ENCODE measurements around the gene ZDHHC13.

The ZDHHC13 gene

GRCh38 chr11:19116971-19117759, at the start of gene ZDHHC13:
Gene ZDHHC13 (plus strand): TSS chr11:19117168. CDS start chr11:19117250, 82 bp downstream.
- peak; percentile 97 for DNase-seq

DNA sequence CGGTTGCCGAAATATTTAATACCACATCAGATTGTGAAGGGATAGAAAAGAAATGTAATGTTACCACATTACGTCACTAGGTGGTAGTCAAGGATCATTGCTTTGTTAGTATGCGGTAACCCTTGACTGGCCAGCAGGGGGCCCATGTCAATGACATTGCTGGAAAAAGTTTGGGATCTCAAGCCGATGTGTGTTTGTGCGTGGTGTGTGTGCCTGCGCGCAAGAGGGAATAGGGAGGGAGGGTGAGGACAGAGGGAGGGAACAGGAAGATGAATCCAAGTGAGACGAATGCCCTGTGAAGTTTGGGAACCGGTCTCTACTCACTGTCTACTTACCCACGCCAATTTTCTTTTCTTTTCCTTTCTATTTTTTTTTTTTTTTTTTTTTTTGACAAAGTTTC, 45.7 kb upstream of the ZDHHC13 start:
- DNase-seq: peak; percentile 54

DNA sequence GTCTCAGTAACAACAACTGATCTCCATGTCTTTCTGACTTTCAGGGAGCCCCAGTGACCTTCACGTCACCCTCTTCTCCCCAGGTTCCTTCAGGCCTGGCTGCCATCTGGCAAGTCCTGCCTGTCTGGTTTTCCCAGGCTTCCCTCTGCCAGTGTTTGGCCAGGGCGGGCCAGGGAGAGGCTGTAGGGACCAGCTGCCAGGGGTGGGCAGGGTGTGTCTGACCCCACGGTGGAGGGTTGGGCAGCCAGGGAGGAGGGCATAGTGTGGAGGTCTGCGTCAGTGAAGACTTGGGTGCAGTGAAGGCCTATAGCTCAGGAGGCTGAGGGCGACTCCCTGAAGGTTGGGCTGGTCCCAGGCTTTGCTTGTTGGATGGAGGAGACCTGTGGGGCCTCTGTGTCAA, 44.5 kb upstream of the ZDHHC13 start:
- DNase-seq: no peak

- no peak for DNase-seq
Measured at GRCh38 chr11:19073454-19074415, 43.2 kb upstream of the ZDHHC13 start.

DNA sequence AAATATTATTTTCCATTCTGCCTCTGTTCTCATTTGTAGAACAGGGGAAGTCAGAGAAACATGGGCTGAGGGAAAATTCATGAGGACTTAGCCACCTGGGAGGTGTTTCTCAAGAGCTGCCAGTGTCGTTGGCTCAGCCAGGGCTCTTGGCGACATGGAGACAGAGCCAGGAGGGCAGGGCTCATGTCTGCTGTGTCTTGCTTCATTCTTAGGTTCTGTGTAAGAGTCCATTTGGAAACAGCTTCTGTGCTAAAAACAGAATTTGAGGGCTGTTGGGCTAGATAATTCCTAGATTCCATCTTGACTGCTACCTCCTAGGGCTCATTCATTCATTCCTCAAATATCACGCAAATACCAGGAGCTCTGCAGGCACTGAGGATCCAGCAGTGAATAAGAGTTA, 41.3 kb upstream of the ZDHHC13 start:
- no peak for DNase-seq

GRCh38 chr11:19076744-19077589, 40.0 kb upstream of the ZDHHC13 start:
- peak; percentile 57 for DNase-seq

DNA sequence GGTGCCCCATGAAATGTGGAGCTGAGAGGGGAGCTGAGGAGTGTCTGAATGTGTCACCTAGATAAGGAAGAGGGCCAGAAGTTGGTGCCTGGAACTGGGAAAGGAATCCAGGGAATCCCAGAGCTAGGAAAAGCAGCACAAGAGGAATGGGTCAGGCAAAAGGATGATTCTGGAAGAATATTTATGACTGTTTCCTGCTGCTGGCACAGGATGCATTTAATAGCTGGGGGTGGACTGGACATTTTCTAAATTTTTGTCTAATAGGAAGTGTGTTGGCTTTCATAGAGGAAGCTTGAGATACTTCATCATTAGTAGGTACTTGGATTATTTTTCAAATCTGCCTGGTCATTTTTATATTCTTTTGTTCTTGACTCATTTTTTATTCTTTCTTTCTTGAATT, 39.0 kb upstream of the ZDHHC13 start:
- no peak for DNase-seq

DNA sequence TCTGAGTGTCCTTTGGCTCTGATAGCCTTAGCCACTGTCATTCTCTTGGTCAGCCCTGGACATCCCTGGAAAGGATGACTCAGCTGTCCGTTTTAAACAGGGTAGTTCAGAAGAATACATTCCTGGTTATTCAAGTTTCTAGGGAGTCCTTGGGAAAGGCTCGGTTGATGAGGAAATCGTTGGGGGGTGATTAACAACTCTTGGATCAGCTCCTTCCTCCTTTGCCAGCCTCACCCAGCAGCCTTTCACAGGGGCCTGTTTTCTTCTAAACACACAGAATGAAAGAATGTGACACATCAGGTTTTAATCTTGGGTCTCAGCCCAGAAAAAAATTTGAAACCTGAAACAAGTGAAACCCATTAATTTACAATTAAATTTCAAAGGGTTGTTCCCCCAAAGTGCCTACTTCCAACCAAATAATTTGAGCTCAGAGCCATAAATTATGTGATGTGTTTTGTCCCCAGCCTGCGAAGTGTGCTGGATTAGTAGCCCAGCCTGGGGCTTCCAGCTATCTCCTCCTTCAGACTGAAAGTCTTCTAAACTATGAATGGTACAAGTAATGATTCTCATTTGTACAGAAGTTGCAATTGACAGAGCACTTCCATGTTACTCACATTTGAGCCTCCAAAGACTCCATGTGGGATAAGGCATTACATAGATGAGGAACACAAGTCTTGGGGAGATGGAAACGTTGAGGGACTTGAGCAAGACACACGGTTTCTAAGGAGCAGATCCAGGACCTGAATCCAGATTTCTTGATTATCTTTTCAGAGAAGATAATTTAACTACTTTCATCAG, 37.1 kb upstream of the ZDHHC13 start:
- no peak for DNase-seq

DNA sequence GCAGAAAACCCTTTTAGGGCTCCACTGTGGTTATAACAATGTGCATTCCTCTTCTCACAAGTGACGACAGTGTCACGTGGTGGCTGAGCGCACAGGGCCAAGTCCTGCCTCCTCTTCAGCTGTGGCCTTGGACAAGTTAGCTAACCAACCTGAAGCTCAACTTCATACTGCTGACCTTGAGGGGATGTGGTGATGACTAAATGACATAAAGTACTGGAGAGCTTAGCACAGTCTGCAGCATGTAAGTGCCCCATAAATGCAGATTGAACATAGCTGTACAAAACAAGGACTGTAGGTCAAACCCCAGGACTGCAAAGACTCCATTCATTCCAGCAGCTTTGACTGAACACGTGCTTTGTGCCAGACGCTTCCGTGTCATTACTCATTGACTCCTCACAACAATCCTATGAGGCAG, 36.4 kb upstream of the ZDHHC13 start:
- no peak for DNase-seq

GRCh38 chr11:19083166-19083565, 33.8 kb upstream of the ZDHHC13 start:
- DNase-seq: no peak

DNA sequence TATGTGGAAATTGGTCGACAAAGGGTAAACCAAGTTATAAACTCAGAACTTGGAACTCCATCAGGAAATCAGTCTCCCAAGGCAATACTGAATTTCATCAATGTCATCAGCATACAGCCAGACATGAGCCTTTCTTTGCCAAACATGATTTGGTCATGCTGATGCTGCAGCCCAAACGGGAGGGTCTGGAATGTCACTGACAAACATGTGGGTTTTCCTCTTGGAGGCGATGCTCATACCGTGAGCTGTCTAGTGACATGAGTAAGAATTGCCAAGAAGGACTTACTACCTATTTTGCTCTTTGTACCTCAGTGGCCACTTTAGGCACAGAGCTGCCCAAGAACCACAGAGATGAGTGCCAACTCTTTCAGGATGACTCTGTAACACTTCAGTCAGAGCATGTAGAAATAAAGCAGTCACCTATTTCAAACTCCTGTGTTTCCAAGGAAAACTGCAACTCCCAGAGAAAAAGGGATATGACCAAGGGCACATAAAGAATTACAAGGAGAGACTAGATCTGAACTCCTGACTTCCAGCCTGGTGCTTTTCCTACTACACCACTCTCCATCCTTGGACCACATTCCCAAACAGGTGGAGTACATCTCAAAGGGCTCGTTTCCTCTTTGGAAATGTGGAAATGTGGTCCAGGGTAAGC, 32.2 kb upstream of the ZDHHC13 start:
- no peak for DNase-seq

- DNase-seq: no peak
Measured at GRCh38 chr11:19087658-19088057, 29.3 kb upstream of the ZDHHC13 start.

- DNase-seq: no peak
Measured at GRCh38 chr11:19088791-19089190, 28.2 kb upstream of the ZDHHC13 start.

GRCh38 chr11:19089421-19089820, 27.5 kb upstream of the ZDHHC13 start:
- DNase-seq: no peak

GRCh38 chr11:19091366-19091765, 25.6 kb upstream of the ZDHHC13 start:
- no peak for DNase-seq

DNA sequence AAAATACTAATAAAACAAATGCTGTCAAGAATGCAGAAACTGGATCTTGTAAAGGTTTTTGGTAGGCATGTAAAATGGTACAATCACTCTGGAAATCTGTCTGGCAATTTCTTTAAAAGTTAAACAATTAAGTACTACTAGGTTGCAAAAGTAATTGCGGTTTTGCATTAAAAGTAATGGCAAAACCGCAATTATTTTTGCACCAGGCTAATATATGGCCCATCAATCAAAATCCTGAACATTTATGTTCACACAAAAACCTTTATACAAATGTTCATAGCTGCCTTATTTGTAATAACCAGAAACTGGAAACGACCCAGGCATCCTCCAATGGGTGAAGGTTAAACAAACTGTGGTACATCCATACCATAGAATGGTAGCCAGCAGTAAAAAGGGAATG, 24.6 kb upstream of the ZDHHC13 start:
- DNase-seq: no peak

DNA sequence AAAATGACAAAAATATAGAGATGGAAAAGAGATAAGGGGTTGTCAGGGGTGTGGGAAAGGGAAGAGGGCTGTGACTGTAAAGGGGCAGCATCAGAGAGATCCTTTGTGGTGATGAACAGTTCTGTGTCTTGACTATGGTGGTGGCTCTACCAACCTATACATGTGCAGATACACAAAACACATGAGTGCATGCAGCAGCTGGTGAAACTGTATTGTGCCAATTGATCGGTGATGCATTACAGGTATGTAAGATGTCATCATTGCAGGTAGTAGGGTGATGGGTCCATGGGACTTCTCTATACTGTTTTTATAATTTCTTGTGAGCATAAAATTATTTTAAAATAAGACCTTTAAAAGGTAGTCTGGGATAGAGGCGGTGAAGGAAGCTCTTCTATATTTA, 24.1 kb upstream of the ZDHHC13 start:
- no peak for DNase-seq

GRCh38 chr11:19093976-19094375, 23.0 kb upstream of the ZDHHC13 start:
- no peak for DNase-seq

DNA sequence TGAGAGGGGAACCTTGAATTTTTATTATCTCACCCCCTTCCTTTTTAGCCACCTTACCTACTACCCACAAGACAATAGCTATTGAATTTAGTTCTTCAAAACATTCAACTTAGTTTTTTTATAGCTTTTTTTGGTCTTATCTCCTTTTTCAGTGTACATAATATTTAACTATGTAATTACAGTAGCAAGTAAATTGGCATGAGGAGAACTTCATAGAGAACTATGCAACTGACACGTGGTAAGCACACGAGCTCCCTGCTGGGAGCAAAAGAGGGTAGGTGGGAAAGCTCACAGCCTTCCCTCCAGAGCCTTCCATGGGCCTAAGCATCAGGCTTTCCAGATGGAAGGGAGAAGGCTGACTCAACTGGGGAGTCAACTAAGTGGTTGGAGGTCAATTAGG, 22.1 kb upstream of the ZDHHC13 start:
- no peak for DNase-seq

DNA sequence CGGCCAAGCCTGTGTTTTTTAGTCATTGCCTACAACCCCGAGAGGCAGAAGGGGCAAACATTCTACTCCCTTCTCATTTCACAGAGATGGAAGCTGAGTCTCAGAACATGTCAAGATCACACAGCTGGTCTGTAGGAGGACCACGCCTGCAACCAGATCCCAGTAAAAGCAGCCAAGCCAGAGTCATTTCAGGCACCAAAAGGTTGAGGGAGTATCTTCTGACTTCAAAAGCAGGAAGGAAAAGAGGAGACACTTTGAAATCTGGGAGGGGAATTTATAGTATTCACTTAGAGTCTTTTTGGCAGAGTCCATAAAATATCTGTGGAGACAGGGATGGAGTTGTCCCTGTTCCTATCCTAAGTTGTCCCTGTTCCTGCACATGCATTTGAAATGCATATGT, 17.9 kb upstream of the ZDHHC13 start:
- DNase-seq: no peak

DNA sequence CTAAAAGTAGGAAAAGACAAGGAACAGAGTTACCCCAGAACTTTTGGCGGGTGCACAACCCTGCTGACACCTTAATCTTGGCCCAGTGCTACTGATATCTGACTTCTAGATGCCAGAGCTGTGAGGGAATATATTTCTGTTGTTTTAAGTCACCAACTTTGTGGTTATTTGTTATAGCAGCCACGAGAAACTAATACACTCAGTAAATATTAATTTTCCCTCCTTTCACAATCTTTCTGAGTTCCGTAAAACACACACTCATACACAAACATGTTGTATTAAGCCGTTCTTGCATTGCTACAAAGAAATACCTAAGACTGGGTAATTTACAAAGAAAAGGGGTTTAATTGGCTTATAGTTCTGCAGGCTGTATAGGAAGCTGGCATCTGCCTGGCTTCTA, 16.1 kb upstream of the ZDHHC13 start:
- no peak for DNase-seq
